BLaER1 (cell line): ENCODE data around the gene EPHA6.
A peak's percentile ranks its signal among the peaks of the same experiment; 100 is the strongest.

Experiments
- H3K27ac ChIP-seq: shearing (Covaris generic); formaldehyde crosslinking; 2 replicates; pipeline ENCODE4 v1.8.1; 2022
- H3K27me3 ChIP-seq: shearing (Covaris generic); formaldehyde crosslinking; 2 replicates; pipeline ENCODE4 v1.8.1; 2022
- H3K36me3 ChIP-seq: shearing (Covaris generic); formaldehyde crosslinking; 2 replicates; pipeline ENCODE4 v1.8.1; 2022
- H3K4me1 ChIP-seq: shearing (Covaris generic); formaldehyde crosslinking; 2 replicates; pipeline ENCODE4 v1.8.1; 2022
- H3K4me2 ChIP-seq: shearing (Covaris generic); formaldehyde crosslinking; 2 replicates; pipeline ENCODE4 v1.8.1; 2022
- H3K4me3 ChIP-seq: shearing (Covaris generic); formaldehyde crosslinking; 2 replicates; pipeline ENCODE4 v1.8.1; 2022
- H3K9ac ChIP-seq: shearing (Covaris generic); formaldehyde crosslinking; 2 replicates; pipeline ENCODE4 v1.8.1; 2022
- H3K9me3 ChIP-seq: shearing (Covaris generic); formaldehyde crosslinking; 2 replicates; pipeline ENCODE4 v1.8.1; 2022
- H4K20me1 ChIP-seq: shearing (Covaris generic); formaldehyde crosslinking; 2 replicates; pipeline ENCODE4 v1.8.1; 2022
- Cebpa-rat ChIP-seq: shearing (Covaris generic); IDR thresholded peaks from 2 replicates; pipeline ENCODE4 v1.8.1; 2022

Gene EPHA6

DNA sequence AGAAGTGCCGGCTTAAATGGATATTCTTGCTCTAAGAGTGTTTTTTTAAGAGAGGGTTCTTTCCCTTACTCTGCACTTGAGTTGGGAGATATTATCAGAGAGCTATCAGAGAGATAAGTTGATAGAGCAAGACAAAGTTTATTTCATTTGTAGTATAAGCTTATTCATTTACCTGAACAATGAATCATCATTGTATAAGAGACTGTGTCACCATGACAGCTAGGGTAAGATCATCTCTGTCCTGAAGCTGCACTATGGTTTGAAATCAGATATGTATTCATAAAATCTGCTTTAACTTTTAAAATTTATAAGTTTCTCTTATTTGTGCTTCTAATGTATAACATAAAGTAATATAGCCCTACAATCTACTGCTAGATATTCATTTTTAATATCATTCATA is 822.1 kb downstream of the EPHA6 start:
- Histone ChIP-seq H3K9me3 (no peaks in the 10 kb centered on the region), H3K27ac (no peak overlapping the region), H3K4me2 (no peak overlapping the region), H3K36me3 (no peaks in the 10 kb centered on the region), H3K9ac (no peak overlapping the region), H4K20me1 (no peaks in the 10 kb centered on the region), H3K4me1 (no peaks in the 10 kb centered on the region), H3K4me3 (no peak overlapping the region), H3K27me3 (no peaks in the 10 kb centered on the region)
- no peak for TF ChIP-seq Cebpa-rat

DNA sequence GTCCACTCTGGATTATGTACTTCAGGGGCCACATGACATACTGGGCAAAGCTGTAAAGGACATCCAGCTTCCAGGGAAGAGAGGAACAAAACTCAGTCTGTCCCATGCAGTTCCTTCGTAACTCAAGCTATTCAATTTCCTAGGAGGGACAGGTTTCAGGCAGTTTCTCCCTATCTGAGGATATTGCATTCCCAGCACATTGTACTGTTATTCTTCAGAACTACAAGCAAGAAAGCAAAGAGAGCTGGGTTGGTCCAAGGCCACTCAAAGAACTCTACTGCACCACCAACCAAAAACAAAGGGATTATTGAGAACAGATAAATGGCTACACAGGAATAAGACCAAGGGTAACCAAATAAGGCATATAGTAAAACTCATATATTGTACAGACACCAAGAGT is 832.5 kb downstream of the EPHA6 start:
- no peak overlapping the region for H3K27ac ChIP-seq
- H3K4me2 ChIP-seq, result no peak overlapping the region
- no peaks in the 10 kb centered on the region for H3K36me3 ChIP-seq
- no peaks in the 10 kb centered on the region for H3K4me1 ChIP-seq
- no peak overlapping the region for H3K9ac ChIP-seq
- no peaks in the 10 kb centered on the region for H3K27me3 ChIP-seq
- no peaks in the 10 kb centered on the region for H3K9me3 ChIP-seq
- TF ChIP-seq Cebpa-rat, result no peak
- H4K20me1 ChIP-seq, result no peaks in the 10 kb centered on the region
- H3K4me3 ChIP-seq, result no peak overlapping the region

DNA sequence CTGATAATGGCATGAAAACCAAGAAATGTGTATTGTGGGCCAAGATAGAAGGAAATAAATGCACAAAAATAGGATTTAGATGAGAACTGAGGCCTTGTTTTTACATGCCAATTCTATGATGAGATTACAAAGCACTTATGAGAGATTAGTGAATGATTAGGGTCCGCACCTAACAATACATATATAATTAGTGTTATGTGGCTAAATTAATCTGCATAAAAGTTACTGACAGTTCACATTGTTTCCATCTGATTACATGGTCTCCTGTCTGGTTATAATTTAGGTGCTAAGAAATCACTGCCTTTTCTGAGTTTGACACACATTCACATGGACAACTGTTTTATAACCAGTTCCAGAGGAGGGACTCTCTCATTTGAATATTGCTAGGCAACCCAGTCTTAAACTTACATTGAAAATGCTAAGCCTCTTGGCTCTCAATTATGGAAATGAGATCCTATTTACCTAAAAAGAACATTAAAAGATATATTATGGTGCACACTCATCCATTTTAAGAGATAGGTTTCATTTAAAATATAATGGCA is 833.1 kb downstream of the EPHA6 start:
- Histone ChIP-seq H3K4me3 (no peak overlapping the region), H3K36me3 (no peaks in the 10 kb centered on the region), H3K9ac (no peak overlapping the region), H3K4me2 (no peak overlapping the region), H3K4me1 (no peaks in the 10 kb centered on the region), H3K27ac (no peak overlapping the region), H4K20me1 (no peaks in the 10 kb centered on the region), H3K27me3 (no peaks in the 10 kb centered on the region), H3K9me3 (no peaks in the 10 kb centered on the region)
- no peak for TF ChIP-seq Cebpa-rat

DNA sequence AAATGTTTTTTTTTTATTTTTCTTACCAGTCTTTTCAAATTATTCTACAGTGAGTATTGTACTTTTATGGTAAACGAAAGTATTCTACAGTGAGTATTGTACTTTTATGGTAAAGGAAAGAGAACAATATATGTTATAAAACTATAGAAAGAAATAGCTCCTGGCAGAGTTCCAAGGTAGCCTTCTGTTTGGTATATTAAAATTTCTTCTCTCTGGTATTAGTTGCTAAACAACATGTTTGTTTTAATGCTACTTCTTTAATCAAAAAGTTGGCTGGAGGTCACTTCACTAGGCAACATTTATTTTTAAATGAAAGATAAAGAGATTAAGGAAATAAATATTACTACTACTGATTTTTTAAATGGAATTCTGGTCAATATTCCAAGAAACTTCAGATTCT is 841.6 kb downstream of the EPHA6 start:
- Histone ChIP-seq H3K4me2 (no peak overlapping the region), H3K27ac (no peak overlapping the region), H3K4me1 (no peaks in the 10 kb centered on the region), H3K9ac (no peak overlapping the region), H3K9me3 (no peaks in the 10 kb centered on the region), H3K36me3 (no peaks in the 10 kb centered on the region), H3K4me3 (no peak overlapping the region), H4K20me1 (no peaks in the 10 kb centered on the region), H3K27me3 (no peaks in the 10 kb centered on the region)
- TF ChIP-seq Cebpa-rat, result no peak

DNA sequence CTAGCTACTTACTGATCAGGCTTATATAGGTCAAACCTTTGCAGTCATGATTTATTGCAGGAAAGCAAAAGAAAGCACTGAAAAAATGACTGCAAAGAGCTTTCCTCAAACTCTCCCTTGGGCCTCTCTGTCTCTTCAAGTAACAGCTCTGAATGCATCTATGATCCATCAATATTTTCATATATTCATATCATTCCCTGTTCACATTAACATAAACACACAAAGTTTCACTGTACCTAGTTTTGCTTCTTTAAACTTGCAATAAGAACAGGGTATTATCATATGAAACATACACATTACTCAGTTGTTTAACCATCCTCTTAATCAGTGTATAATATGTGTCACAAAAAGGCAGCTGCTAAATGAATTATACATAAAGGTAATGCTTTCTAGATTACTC is 842.2 kb downstream of the EPHA6 start:
- Histone ChIP-seq H3K4me2 (no peak overlapping the region), H3K27ac (no peak overlapping the region)
- no peak for TF ChIP-seq Cebpa-rat

DNA sequence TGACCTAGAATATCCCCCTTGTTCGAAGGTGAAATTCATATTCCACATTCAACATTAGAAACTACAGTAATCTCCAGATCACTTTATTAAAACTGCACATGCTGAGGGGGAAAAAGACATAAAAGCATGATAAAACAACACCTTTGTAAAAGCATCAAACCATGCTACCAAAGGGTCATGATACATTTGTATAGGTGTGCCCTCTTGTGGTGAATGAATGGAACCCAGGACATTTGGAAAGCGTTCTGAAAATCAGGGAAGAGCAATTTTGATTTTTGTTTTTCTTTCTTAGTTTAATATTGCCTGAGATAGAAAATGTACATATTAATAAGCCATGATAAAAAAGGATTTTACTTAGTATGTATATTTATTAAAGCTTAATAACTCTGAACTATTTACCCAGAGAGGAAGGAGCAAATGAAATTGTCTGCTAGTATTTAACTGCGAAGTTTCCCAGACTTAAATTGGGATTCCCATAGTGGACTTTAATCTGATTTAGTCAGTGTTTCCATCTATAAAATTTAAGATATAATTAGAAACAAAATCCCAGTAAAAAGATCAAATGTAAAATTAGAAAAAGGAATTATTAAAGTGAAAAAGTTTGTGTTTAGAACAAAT is 844.4 kb downstream of the EPHA6 start:
- Histone ChIP-seq H3K4me2 (no peak overlapping the region), H3K4me1 (no peaks in the 10 kb centered on the region), H3K9ac (no peak overlapping the region), H3K36me3 (no peaks in the 10 kb centered on the region), H3K27me3 (no peaks in the 10 kb centered on the region), H3K27ac (no peak overlapping the region), H3K9me3 (no peaks in the 10 kb centered on the region), H4K20me1 (no peaks in the 10 kb centered on the region), H3K4me3 (no peak overlapping the region)
- no peak for TF ChIP-seq Cebpa-rat

More for the DNA sequence above, 842.2 kb downstream of the EPHA6 start:
- Histone ChIP-seq H4K20me1 (no peaks in the 10 kb centered on the region), H3K9me3 (no peaks in the 10 kb centered on the region), H3K36me3 (no peaks in the 10 kb centered on the region), H3K4me1 (no peaks in the 10 kb centered on the region), H3K4me3 (no peak overlapping the region), H3K27me3 (no peaks in the 10 kb centered on the region), H3K9ac (no peak overlapping the region)

DNA sequence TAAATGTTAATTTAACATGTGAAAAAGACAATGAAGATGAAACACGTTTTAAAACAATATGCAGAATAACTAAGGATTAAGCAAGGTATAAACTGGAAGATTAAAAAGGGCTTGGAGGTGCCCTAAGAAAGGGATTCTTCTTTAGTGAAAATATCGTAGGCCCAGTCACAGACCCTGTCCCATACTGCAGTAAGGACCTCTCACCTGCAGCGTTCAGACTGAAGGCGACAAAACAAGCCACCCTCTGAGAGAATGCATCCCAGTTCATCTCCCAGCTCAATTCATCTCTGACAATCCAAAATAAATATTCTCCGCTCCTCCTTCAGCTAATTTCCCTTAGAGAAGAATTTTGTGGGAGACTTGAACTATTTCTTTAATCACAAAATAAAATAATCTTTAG is 847.9 kb downstream of the EPHA6 start:
- H3K4me1 ChIP-seq, result no peaks in the 10 kb centered on the region
- H3K9me3 ChIP-seq, result no peaks in the 10 kb centered on the region
- no peaks in the 10 kb centered on the region for H3K27me3 ChIP-seq
- no peak overlapping the region for H3K27ac ChIP-seq
- no peak for TF ChIP-seq Cebpa-rat
- no peaks in the 10 kb centered on the region for H4K20me1 ChIP-seq
- no peak overlapping the region for H3K4me2 ChIP-seq
- H3K9ac ChIP-seq, result no peak overlapping the region
- no peaks in the 10 kb centered on the region for H3K36me3 ChIP-seq
- H3K4me3 ChIP-seq, result no peak overlapping the region

DNA sequence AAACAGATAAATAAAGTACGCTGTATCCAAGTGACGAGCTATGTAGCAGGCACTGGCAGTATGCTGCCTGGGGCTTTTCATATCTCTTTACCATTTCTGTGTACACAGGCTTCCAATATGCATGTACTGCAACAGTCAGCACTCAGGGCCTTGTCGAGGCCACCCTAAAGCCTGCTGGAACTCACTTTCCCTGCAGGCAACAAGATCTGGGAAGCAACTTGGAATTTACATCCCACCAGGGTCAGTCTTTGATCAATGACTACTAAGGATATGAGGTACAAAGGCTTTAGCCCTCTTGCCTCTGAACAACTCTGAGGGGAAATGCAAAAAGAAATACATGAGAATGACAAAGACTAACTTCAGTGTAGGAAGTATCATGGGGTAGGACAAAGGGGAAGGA is 848.4 kb downstream of the EPHA6 start:
- no peaks in the 10 kb centered on the region for H4K20me1 ChIP-seq
- H3K4me1 ChIP-seq, result no peaks in the 10 kb centered on the region
- H3K27me3 ChIP-seq, result no peaks in the 10 kb centered on the region
- H3K9me3 ChIP-seq, result no peaks in the 10 kb centered on the region
- H3K4me3 ChIP-seq, result no peak overlapping the region
- H3K27ac ChIP-seq, result no peak overlapping the region
- no peaks in the 10 kb centered on the region for H3K36me3 ChIP-seq
- H3K9ac ChIP-seq, result no peak overlapping the region
- no peak overlapping the region for H3K4me2 ChIP-seq
- TF ChIP-seq Cebpa-rat, result no peak

DNA sequence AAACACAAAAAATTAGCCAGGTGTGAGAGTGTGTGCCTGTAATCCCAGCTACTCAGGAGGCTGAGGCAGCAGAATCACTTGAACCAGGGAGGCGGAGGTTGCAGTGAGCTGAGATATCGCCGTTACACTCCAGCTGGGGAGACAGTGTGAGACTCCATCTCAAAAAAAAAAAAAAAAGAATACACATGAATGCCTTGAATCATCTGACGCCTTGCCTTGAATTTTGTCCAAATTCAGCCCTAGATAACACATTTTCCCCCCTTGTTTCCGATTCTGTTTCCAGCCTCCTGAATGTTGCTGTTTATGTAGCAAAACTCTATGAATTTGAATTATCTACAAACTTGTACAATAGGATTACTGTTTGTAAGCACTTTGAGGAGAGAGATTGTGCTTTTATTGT is 851.5 kb downstream of the EPHA6 start:
- Histone ChIP-seq H3K4me2 (no peak overlapping the region), H3K27ac (no peak overlapping the region), H3K4me3 (no peak overlapping the region), H3K9ac (no peak overlapping the region), H3K9me3 (no peaks in the 10 kb centered on the region), H3K36me3 (no peaks in the 10 kb centered on the region), H3K4me1 (no peaks in the 10 kb centered on the region), H4K20me1 (no peaks in the 10 kb centered on the region), H3K27me3 (no peaks in the 10 kb centered on the region)
- no peak for TF ChIP-seq Cebpa-rat

DNA sequence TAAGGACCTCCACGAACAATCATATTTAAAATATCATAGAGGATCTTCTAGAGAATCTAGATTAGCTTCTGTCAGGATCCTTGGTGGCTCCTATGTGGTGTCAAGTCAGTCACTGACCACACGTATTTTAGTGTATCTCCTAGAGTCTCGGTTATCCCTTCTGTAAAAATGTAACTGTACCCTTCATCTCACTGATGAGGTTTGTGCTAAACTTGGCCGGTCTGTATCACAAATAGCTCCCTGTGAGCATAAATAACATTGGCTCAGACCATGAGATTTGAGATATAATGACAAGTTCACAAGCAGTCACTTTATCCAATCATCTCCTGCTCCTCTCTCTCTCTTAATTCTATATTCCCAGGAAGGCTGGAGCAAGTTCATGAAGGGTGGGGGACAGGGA is 856.6 kb downstream of the EPHA6 start:
- no peak overlapping the region for H3K4me2 ChIP-seq
- H3K4me1 ChIP-seq, result no peaks in the 10 kb centered on the region
- TF ChIP-seq Cebpa-rat, result no peak
- no peak overlapping the region for H3K4me3 ChIP-seq
- no peaks in the 10 kb centered on the region for H4K20me1 ChIP-seq
- no peak overlapping the region for H3K27ac ChIP-seq
- H3K27me3 ChIP-seq, result no peaks in the 10 kb centered on the region
- H3K9ac ChIP-seq, result no peak overlapping the region
- no peaks in the 10 kb centered on the region for H3K9me3 ChIP-seq
- H3K36me3 ChIP-seq, result no peaks in the 10 kb centered on the region

DNA sequence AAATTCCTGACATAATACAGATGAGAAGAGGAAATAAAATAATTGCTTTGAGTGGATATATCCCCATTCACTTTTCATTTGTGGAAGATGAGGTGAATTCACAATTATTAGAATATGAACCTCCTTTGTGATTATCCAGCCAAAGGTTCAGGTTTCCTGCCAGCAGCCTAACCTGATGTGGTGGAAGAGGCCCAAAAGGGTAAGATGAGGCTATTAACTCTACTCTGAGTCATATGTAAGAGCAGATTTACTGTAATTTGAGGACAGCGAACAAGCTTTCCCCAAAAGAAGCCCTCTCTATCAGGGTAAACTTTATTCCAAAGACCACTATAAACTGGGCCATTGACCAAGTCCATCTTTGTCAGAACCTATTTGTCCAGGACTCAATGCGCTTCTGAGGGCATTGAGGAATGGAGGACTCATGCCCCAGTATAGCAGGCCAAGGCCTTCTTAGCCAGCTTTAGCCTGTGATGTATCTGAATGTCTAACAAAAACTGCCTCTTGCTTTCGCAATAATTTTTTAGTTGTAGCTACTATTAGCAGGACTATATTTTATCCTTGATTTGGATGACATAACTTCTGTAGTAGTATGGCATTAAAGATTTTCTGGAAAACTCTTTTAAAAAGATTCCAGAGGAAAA is 859.1 kb downstream of the EPHA6 start:
- H3K27ac ChIP-seq, result no peak overlapping the region
- H4K20me1 ChIP-seq, result no peaks in the 10 kb centered on the region
- no peaks in the 10 kb centered on the region for H3K9me3 ChIP-seq
- no peaks in the 10 kb centered on the region for H3K27me3 ChIP-seq
- no peak overlapping the region for H3K4me2 ChIP-seq
- no peaks in the 10 kb centered on the region for H3K4me1 ChIP-seq
- H3K36me3 ChIP-seq, result no peaks in the 10 kb centered on the region
- no peak overlapping the region for H3K4me3 ChIP-seq
- TF ChIP-seq Cebpa-rat, result 0 out of 2 replicates have a peak, but pooled peaks have one; percentile 27
- no peak overlapping the region for H3K9ac ChIP-seq
